Keratinocyte (primary cell): ENCODE data around the gene ZEB1. TPM values are rescaled to one million over a fixed set of nuclear protein-coding genes. Genes with fewer than 3 reads are reported as not detected.

Experiments used
- DNase-seq: peaks from one replicate; pipeline ENCODE4 v3.0.0-alpha.2; 2011; ENCODE audit warnings: low read depth, missing footprints, low spot score
- FAIRE-seq: peaks from 2 replicates; lab custom pipeline; 2011; peaks lifted over from hg19 to GRCh38; lab: Jason Lieb, UNC
- H2AFZ ChIP-seq: 2 replicates; pipeline ENCODE4 v1.6.0; 2012; ENCODE audit warnings: low read length, control low read depth, inconsistent platforms; ENCODE audit not compliant: control insufficient read depth
- H3K27ac ChIP-seq: 2 replicates; pipeline ENCODE4 v1.5.1; 2011; ENCODE audit warnings: low read length; ENCODE audit not compliant: control insufficient read depth, insufficient read depth
- H3K27me3 ChIP-seq: 3 replicates; pipeline ENCODE4 v1.6.0; 2011; ENCODE audit warnings: low read length; ENCODE audit not compliant: control insufficient read depth, insufficient read depth; ENCODE audit errors: extremely low read depth
- H3K36me3 ChIP-seq, 2 experiments: 2 replicates in 1 of 2; 3 replicates in 1 of 2; pipeline ENCODE4 v1.5.1; 2011; ENCODE audit warnings: low read length in 2 of 2, mild to moderate bottlenecking in 1 of 2; ENCODE audit not compliant: control insufficient read depth in 2 of 2, insufficient read depth in 2 of 2; ENCODE audit errors: extremely low read depth in 1 of 2
- H3K4me1 ChIP-seq: 3 replicates; pipeline ENCODE4 v1.5.1; 2011; ENCODE audit warnings: low read length; ENCODE audit not compliant: control insufficient read depth, insufficient read depth; ENCODE audit errors: extremely low read depth
- H3K4me2 ChIP-seq: 3 replicates; pipeline ENCODE4 v1.6.0; 2011; ENCODE audit warnings: low read depth, low read length; ENCODE audit not compliant: control insufficient read depth, insufficient read depth; ENCODE audit errors: extremely low read depth
- H3K4me3 ChIP-seq, 3 experiments: fragments of 200-600 bp in 1 of 3; sonication (generic) in 1 of 3; 2 replicates in 2 of 3; 3 replicates in 1 of 3; pipeline ENCODE4 v1.5.1; 2011 to 2016; ENCODE audit warnings: low read length in 3 of 3, mild to moderate bottlenecking in 3 of 3, control low read depth in 2 of 3, inconsistent platforms in 1 of 3, low read depth in 1 of 3, mixed read lengths in 1 of 3, mixed run types in 1 of 3, moderate library complexity in 1 of 3; ENCODE audit not compliant: control insufficient read depth in 2 of 3, insufficient read depth in 2 of 3; ENCODE audit errors: extremely low read depth in 1 of 3
- H3K79me2 ChIP-seq: 2 replicates; pipeline ENCODE4 v1.6.0; 2012; ENCODE audit warnings: low read length; ENCODE audit not compliant: control insufficient read depth, insufficient read depth
- H3K9ac ChIP-seq: 3 replicates; pipeline ENCODE4 v1.6.0; 2011; ENCODE audit warnings: low read length; ENCODE audit not compliant: control insufficient read depth, insufficient read depth; ENCODE audit errors: extremely low read depth
- H3K9me1 ChIP-seq: 3 replicates; pipeline ENCODE4 v1.6.0; 2011; ENCODE audit warnings: low read length; ENCODE audit not compliant: control insufficient read depth, insufficient read depth; ENCODE audit errors: extremely low read depth
- H3K9me3 ChIP-seq: 2 replicates; pipeline ENCODE4 v1.5.1; 2012; ENCODE audit warnings: low read depth, low read length; ENCODE audit not compliant: control insufficient read depth
- H4K20me1 ChIP-seq: 3 replicates; pipeline ENCODE4 v1.6.0; 2011; ENCODE audit warnings: low read length; ENCODE audit not compliant: control insufficient read depth, insufficient read depth; ENCODE audit errors: extremely low read depth
- EZH2 ChIP-seq: IDR thresholded peaks from one replicate; pipeline ENCODE4 v1.6.1; 2012; ENCODE audit warnings: inconsistent platforms, mild to moderate bottlenecking, low read length, moderate library complexity
- dilution Hi-C: fragments of 300-500 bp; cut with MboI; formaldehyde crosslinking; loops from one replicate; pipeline ENCODE4 v1.7.0; 2020; ENCODE audit warnings: low sequenced_read_pairs; ENCODE audit not compliant: extremely low pct_ligation_motif_present
- polyA plus RNA-seq, 5 experiments: library from polyadenylated mRNA; depleted of rRNA in 3 of 5; stranded (reverse) in 3 of 5; stranded (forward) in 1 of 5; unstranded in 1 of 5; fragments of >200 nt; gene quantifications; 1 replicate in 1 of 5; 2 replicates in 3 of 5; 3 replicates in 1 of 5; pipeline versions ENCODE4 v1.2.1 to v1.2.3, GENCODE V29; 2011 to 2012; ENCODE audit warnings: missing spikeins in 2 of 5, low read depth in 1 of 5, low replicate concordance in 1 of 5
- TF ChIP-seq, protein P1 (sequence below), 3 experiments: IDR thresholded peaks in 1 of 3; conservative IDR thresholded peaks in 1 of 3; optimal IDR thresholded peaks in 1 of 3; 2 replicates in 2 of 3; 3 replicates in 1 of 3; pipeline versions ENCODE3 to v1.5.1; 2011; ENCODE audit warnings: low read length in 3 of 3, mild to moderate bottlenecking in 3 of 3, moderate library complexity in 2 of 3, control low read depth in 1 of 3, inconsistent platforms in 1 of 3; ENCODE audit not compliant: insufficient read depth in 2 of 3; ENCODE audit errors: extremely low read depth in 1 of 3

Gene ZEB1
- polyA plus RNA-seq, 1 donor (not counting 4 experiments of a cell fraction or from before 2014, with no cell fraction given), result 0.96 TPM

DNA sequence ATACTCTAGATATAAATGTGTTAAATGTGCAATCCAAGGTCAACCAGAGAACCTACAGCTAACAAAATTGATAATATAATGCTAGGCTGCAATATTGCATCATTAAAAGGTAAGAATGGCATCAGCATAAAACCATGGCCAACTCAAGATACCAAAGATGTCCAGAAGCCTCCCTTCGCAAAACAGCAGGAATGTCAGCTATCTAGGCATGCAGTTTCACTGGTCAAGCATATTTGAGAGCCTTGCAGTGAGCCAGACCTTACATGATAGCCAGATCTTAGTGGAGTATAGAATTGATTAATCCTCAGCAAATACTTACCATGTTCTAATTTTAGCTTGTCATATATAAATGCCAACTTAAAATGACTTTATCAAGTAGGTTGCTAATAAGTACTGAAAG lies 138.8 kb downstream of the ZEB1 start:
- Histone ChIP-seq H4K20me1 (no peaks in the 10 kb centered on the region), H3K79me2 (no peaks in the 10 kb centered on the region), H3K9ac (no peak overlapping the region), H2AFZ (no peak overlapping the region), H3K27me3 (no peaks in the 10 kb centered on the region), H3K4me1 (no peaks in the 10 kb centered on the region), H3K4me3 (no peak overlapping the region), H3K9me1 (no peaks in the 10 kb centered on the region), H3K27ac (no peak overlapping the region), H3K4me2 (no peak overlapping the region), H3K9me3 (no peaks in the 10 kb centered on the region), H3K36me3 (no peaks in the 10 kb centered on the region)
- DNase-seq (no peak), FAIRE-seq (no peak)
- dilution Hi-C loops, result no loop called here
- TF ChIP-seq, protein P1, sequence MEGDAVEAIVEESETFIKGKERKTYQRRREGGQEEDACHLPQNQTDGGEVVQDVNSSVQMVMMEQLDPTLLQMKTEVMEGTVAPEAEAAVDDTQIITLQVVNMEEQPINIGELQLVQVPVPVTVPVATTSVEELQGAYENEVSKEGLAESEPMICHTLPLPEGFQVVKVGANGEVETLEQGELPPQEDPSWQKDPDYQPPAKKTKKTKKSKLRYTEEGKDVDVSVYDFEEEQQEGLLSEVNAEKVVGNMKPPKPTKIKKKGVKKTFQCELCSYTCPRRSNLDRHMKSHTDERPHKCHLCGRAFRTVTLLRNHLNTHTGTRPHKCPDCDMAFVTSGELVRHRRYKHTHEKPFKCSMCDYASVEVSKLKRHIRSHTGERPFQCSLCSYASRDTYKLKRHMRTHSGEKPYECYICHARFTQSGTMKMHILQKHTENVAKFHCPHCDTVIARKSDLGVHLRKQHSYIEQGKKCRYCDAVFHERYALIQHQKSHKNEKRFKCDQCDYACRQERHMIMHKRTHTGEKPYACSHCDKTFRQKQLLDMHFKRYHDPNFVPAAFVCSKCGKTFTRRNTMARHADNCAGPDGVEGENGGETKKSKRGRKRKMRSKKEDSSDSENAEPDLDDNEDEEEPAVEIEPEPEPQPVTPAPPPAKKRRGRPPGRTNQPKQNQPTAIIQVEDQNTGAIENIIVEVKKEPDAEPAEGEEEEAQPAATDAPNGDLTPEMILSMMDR (optimal IDR thresholded peaks at IDR 0.05 in 1 of 3, IDR thresholded peaks at IDR 0.05 in 1 of 3, conservative IDR thresholded peaks at IDR 0.05 in 1 of 3; ENCODE audit: extremely low read depth in 1 of 3, insufficient read depth in 2 of 3, low read length in 3 of 3), result no peak
- TF ChIP-seq EZH2, result no peak

DNA sequence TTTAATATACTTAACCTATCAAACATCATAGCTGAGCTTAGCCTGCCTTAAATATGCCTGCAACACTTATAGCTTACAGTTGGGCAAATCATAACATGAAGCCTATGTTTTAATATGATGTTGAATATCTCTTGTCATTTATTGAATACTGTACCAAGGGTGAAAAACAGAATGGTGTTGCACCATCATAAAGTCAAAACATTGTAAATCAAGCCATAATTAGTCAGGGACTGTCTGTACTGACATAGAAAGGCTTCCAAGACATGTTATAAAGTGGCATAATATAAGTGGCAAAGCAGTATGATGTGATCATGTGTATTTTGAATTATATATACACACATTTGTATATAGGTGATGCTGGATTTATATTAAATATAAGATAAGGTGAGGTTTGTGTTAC lies 140.0 kb downstream of the ZEB1 start:
- H3K4me2 ChIP-seq, result no peak overlapping the region
- dilution Hi-C loops, result no loop called here
- no peaks in the 10 kb centered on the region for H4K20me1 ChIP-seq
- no peak for FAIRE-seq
- no peak overlapping the region for H3K4me3 ChIP-seq
- no peaks in the 10 kb centered on the region for H3K36me3 ChIP-seq
- H3K27ac ChIP-seq, result no peak overlapping the region
- H3K79me2 ChIP-seq, result no peaks in the 10 kb centered on the region
- DNase-seq, result no peak
- no peak overlapping the region for H2AFZ ChIP-seq
- TF ChIP-seq EZH2, result no peak
- TF ChIP-seq, protein P1 (optimal IDR thresholded peaks at IDR 0.05 in 1 of 3, IDR thresholded peaks at IDR 0.05 in 1 of 3, conservative IDR thresholded peaks at IDR 0.05 in 1 of 3; ENCODE audit: extremely low read depth in 1 of 3, insufficient read depth in 2 of 3, low read length in 3 of 3), result no peak
- no peaks in the 10 kb centered on the region for H3K4me1 ChIP-seq
- H3K9me1 ChIP-seq, result no peaks in the 10 kb centered on the region
- H3K9me3 ChIP-seq, result no peaks in the 10 kb centered on the region
- H3K9ac ChIP-seq, result no peak overlapping the region
- no peaks in the 10 kb centered on the region for H3K27me3 ChIP-seq
